ENCODE results near the gene PRORP. TPM values are rescaled to one million over a fixed set of nuclear protein-coding genes. Genes with fewer than 3 reads are reported as not detected.
"Not testable (repeated sequence)": the region's sequence is repeated elsewhere in the genome, so short reads cannot be mapped to it uniquely, and the experiment has no call there.

PRORP gene
- polyA plus RNA-seq, 1 of the 3 experiments (the other 2 are of a cell fraction), result 17.9 TPM

DNA sequence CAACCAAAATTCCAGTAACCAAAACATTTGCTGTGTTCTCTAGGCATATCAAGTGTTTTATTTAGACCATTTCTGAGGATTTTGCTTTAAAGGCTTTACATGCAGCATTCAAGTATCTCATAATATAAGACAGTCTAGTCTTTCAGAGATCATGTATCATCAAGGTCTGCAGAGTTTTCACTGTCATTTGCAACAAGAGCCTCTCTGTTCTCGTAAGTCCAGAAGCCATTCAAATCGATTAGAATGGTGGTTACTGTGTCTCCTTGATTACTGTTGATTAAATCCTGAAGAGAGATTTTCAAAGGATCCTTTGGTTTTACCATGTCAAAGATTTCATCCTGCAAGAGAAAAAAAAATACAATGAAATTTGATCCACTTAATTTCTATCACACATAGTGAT is 36.9 kb upstream of the PRORP start:
- Histone ChIP-seq H3K4me2 (no peak overlapping the region), H3K36me3 (replicated peaks in 1 of 2; ENCODE audit: control insufficient read depth in 1 of 2, insufficient read depth in 2 of 2, low read length in 1 of 2) (peaks cover 34 to 62% of the 10 kb centered on the region in 2 experiments), H3K9me3 (no peaks in the 10 kb centered on the region), H3K9ac (no peak overlapping the region), H2AFZ (ENCODE audit: low read depth) (no peak overlapping the region), H4K20me1 (ENCODE audit: insufficient read depth) (no peaks in the 10 kb centered on the region), H3K9me2 (no peaks in the 10 kb centered on the region), H3K79me2 (ENCODE audit: insufficient read depth) (no peaks in the 10 kb centered on the region), H3K27me3 (ENCODE audit: insufficient read depth) (no peaks in the 10 kb centered on the region), H3K27ac (ENCODE audit: low read depth in 2 of 2, low read length in 1 of 2) (no peak overlapping the region), H3F3A (replicated peaks; ENCODE audit: insufficient read depth) (peaks cover 38% of the 10 kb centered on the region), H3K4me3 (ENCODE audit: low read depth in 2 of 2, low read length in 1 of 2) (no peak overlapping the region), H3K4me1 (ENCODE audit: control insufficient read depth in 1 of 2, insufficient read depth in 2 of 2, low read depth in 1 of 2, low read length in 1 of 2) (no peaks in the 10 kb centered on the region)
- CTCF ChIA-PET, result no interaction called here
- TF ChIP-seq FOXJ3 (CRISPR knock-in tag; IDR thresholded peaks at IDR 0.05) (no peak), GABPA (IDR thresholded peaks at IDR 0.05; ENCODE audit: low read depth) (no peak), CTCF (IDR thresholded peaks at IDR 0.05) (no peak), GATA2 (CRISPR knock-in tag; IDR thresholded peaks at IDR 0.05) (no peak), NFIC (IDR thresholded peaks at IDR 0.05; ENCODE audit: borderline replicate concordance) (no peak), TAF1 (IDR thresholded peaks at IDR 0.05; ENCODE audit: borderline replicate concordance, low read depth, low read length) (no peak)
- no peak for DNase-seq
- POLR2A ChIA-PET, result no interaction called here
- 94% methylated on average over 2 of the region's 2 CpGs for WGBS (ENCODE audit: low lambda C conversion rate)

DNA sequence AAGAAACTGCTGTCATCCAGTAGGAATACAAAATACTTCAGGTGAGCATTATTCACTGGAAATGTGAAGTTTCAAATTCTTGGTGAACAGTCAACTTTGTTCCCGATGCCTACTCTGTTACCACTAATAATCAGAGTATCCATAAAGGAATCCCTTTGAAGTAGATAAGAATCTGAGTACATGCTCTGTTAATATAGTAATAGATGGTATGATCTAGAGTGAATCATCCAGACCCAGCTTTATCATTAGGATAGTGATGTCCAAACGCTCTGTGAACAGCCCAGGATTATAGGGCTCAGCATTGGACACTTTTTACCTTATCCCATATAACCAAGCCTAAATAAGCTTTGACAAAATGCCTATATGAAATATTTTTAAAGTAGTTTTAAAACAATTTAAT is 33.8 kb upstream of the PRORP start:
- peaks cover 16 to 60% of the 10 kb centered on the region in 2 experiments for H3K36me3 ChIP-seq (replicated peaks in 1 of 2; ENCODE audit: control insufficient read depth in 1 of 2, insufficient read depth in 2 of 2, low read length in 1 of 2)
- 50% methylated on average over 2 of the region's 2 CpGs for WGBS (ENCODE audit: low lambda C conversion rate)
- no peaks in the 10 kb centered on the region for H3K4me1 ChIP-seq (ENCODE audit: control insufficient read depth in 1 of 2, insufficient read depth in 2 of 2, low read depth in 1 of 2, low read length in 1 of 2)
- H2AFZ ChIP-seq (ENCODE audit: low read depth), result no peak overlapping the region
- 0 out of 2 replicates have a peak, but pooled peaks cover 3% of the 10 kb centered on the region for H3K9me3 ChIP-seq
- no peaks in the 10 kb centered on the region for H4K20me1 ChIP-seq (ENCODE audit: insufficient read depth)
- H3K9ac ChIP-seq, result no peak overlapping the region
- no peak overlapping the region for H3K4me3 ChIP-seq (ENCODE audit: low read depth in 2 of 2, low read length in 1 of 2)
- peak; percentile 6 for DNase-seq
- no peaks in the 10 kb centered on the region for H3K9me2 ChIP-seq
- no peak overlapping the region for H3K27ac ChIP-seq (ENCODE audit: low read depth in 2 of 2, low read length in 1 of 2)
- TF ChIP-seq JUND (IDR thresholded peaks at IDR 0.05), result 0 out of 2 replicates have a peak, but pooled peaks have one; percentile 34
- TF ChIP-seq ZBTB33 (IDR thresholded peaks at IDR 0.05; ENCODE audit: borderline replicate concordance, low read depth), result no peak
- peak; percentile 20; the same call in 1 of the 2 replicates for TF ChIP-seq FOSL2 (IDR thresholded peaks at IDR 0.05; ENCODE audit: borderline replicate concordance, low read depth)
- peak; percentile 10; the same call in 1 of the 2 replicates for TF ChIP-seq PBX3 (IDR thresholded peaks at IDR 0.05)
- no peak for TF ChIP-seq RCOR1 (IDR thresholded peaks at IDR 0.05; ENCODE audit: low read length)
- TF ChIP-seq TEAD4 (IDR thresholded peaks at IDR 0.05; ENCODE audit: borderline replicate concordance, insufficient read depth), result no peak
- no peak overlapping the region for H3K4me2 ChIP-seq
- H3F3A ChIP-seq (replicated peaks; ENCODE audit: insufficient read depth), result peaks cover 21% of the 10 kb centered on the region
- CTCF ChIA-PET, result interaction anchor here (0.6 to 1.4 kb wide), 3 partner anchors 15 to 25 kb away, joined by 3 to 4 read pairs (median 3); no protein-coding TSS in a partner anchor
- H3K79me2 ChIP-seq (ENCODE audit: insufficient read depth), result no peaks in the 10 kb centered on the region
- POLR2A ChIA-PET, result no interaction called here
- H3K27me3 ChIP-seq (ENCODE audit: insufficient read depth), result no peaks in the 10 kb centered on the region

GRCh38 chr14:35094645-35095044 is 27.7 kb upstream of the PRORP start:
- H3K27ac ChIP-seq (ENCODE audit: low read depth in 2 of 2, low read length in 1 of 2); H3K9me2 ChIP-seq; H4K20me1 ChIP-seq (ENCODE audit: insufficient read depth); POLR2A ChIA-PET; H3F3A ChIP-seq (replicated peaks; ENCODE audit: insufficient read depth); H3K4me1 ChIP-seq (ENCODE audit: control insufficient read depth in 1 of 2, insufficient read depth in 2 of 2, low read depth in 1 of 2, low read length in 1 of 2); DNase-seq; H3K4me3 ChIP-seq (ENCODE audit: low read depth in 2 of 2, low read length in 1 of 2); H3K79me2 ChIP-seq (ENCODE audit: insufficient read depth); H2AFZ ChIP-seq (ENCODE audit: low read depth); H3K9me3 ChIP-seq; H3K4me2 ChIP-seq; H3K9ac ChIP-seq; H3K27me3 ChIP-seq (ENCODE audit: insufficient read depth): not testable (repeated sequence)
- CTCF ChIA-PET, result interaction anchor here (1.2 kb wide), 1 partner anchor 424 kb away, joined by 3 read pairs; no protein-coding TSS in a partner anchor
- peaks cover 6 to 71% of the 10 kb centered on the region in 2 experiments for H3K36me3 ChIP-seq (replicated peaks in 1 of 2; ENCODE audit: control insufficient read depth in 1 of 2, insufficient read depth in 2 of 2, low read length in 1 of 2)
- WGBS (ENCODE audit: low lambda C conversion rate), result 90% methylated on average over 6 of the region's 6 CpGs
